Activated naive CD4-positive, alpha-beta T cell treated with anti-CD3 and anti-CD28 coated beads, Interleukin-2, amount 10 ng/mL, durations not matched to agents 5 hours and 36 hours (primary cell): Measurements from ENCODE around the gene VEGFA. TPM values are rescaled to one million over a fixed set of nuclear protein-coding genes. Genes with fewer than 3 reads are reported as not detected.

Experiments
- total RNA-seq, 2 experiments: library from RNA; stranded (reverse); gene quantifications; one replicate each; pipeline ENCODE4 v1.2.3, GENCODE V29; 2021

The VEGFA gene
- total RNA-seq = 10 to 100 TPM; 54.9 to 59.1 TPM

GRCh38 chr6:43769526-43770371, at the start of gene VEGFA:
Gene VEGFA (plus strand): TSS chr6:43770211.

Other genes with a start within 250 kb of the VEGFA start
- 10 to 100 TPM; 49.0 to 49.5 TPM for gene XPO5, start 194.2 kb upstream of the VEGFA start, total RNA-seq
- gene POLH, start 194.0 kb upstream of the VEGFA start, total RNA-seq = 10 to 100 TPM; 67.9 to 70.9 TPM
- gene GTPBP2, start 140.9 kb upstream of the VEGFA start, total RNA-seq = 10 to 100 TPM; 82.4 to 87.5 TPM
- 10 to 100 TPM; 34.8 to 35.6 TPM for gene MAD2L1BP, start 134.4 kb upstream of the VEGFA start, total RNA-seq
- not detected for gene RSPH9, start 125.2 kb upstream of the VEGFA start, total RNA-seq
- gene MRPS18A, start 82.4 kb upstream of the VEGFA start, total RNA-seq = 10 to 100 TPM; 36.3 to 37.3 TPM